Thoracic aorta (tissue), 2 donors: ENCODE data around the gene CRYGA. TPM values are rescaled to one million over a fixed set of nuclear protein-coding genes. Genes with fewer than 3 reads are reported as not detected.

Source experiments
- ATAC-seq: fragments of 150-250 bp; one replicate; pipeline ENCODE4 v1.8.0; 2017; ENCODE audit warnings: low read depth; ENCODE audit not compliant: insufficient number of reproducible peaks, low FRiP score
- DNase-seq: peaks from one replicate; pipeline ENCODE4 v3.0.0-alpha.2; 2020; ENCODE audit warnings: low spot score
- H3K27ac ChIP-seq, 2 donors: fragments of 200-600 bp; sonication (generic); 1 replicate in 1 of 2; 2 replicates in 1 of 2; pipeline ENCODE4 v1.5.1; 2016; ENCODE audit warnings: mild to moderate bottlenecking in 2 of 2, moderate library complexity in 2 of 2
- H3K27me3 ChIP-seq: fragments of 200-600 bp; sonication (generic); replicated peaks from 2 replicates; pipeline ENCODE4 v1.6.0; 2016; ENCODE audit warnings: mild to moderate bottlenecking; ENCODE audit not compliant: insufficient read depth
- H3K36me3 ChIP-seq: fragments of 200-600 bp; sonication (generic); one replicate; pipeline ENCODE4 v1.5.1; 2016
- H3K4me1 ChIP-seq, 2 donors: fragments of 200-600 bp; sonication (generic); 1 replicate in 1 of 2; 2 replicates in 1 of 2; pipeline versions ENCODE4 v1.5.1 to v1.6.0; 2016; ENCODE audit warnings: low read depth in 2 of 2, mild to moderate bottlenecking in 1 of 2; ENCODE audit not compliant: control insufficient read depth in 1 of 2
- H3K4me3 ChIP-seq: fragments of 200-600 bp; sonication (generic); 2 replicates; pipeline ENCODE4 v1.5.1; 2016; ENCODE audit warnings: mild to moderate bottlenecking
- H3K9me3 ChIP-seq: fragments of 200-600 bp; sonication (generic); 2 replicates; pipeline ENCODE4 v1.5.1; 2016
- total RNA-seq, 2 donors: library from RNA; depleted of rRNA; stranded (reverse); fragments of >200 nt; gene quantifications; one replicate each; pipeline versions ENCODE4 v1.1.0 to v1.2.3, GENCODE V29; 2016
- TF ChIP-seq, protein P1 (sequence below): fragments of 200-600 bp; sonication (generic); IDR thresholded peaks from one replicate; pipeline ENCODE4 v1.5.1; 2019; ENCODE audit warnings: antibody characterized with exemption

The CRYGA gene
- total RNA-seq, 2 donors from 2014 or later: not detected

DNA sequence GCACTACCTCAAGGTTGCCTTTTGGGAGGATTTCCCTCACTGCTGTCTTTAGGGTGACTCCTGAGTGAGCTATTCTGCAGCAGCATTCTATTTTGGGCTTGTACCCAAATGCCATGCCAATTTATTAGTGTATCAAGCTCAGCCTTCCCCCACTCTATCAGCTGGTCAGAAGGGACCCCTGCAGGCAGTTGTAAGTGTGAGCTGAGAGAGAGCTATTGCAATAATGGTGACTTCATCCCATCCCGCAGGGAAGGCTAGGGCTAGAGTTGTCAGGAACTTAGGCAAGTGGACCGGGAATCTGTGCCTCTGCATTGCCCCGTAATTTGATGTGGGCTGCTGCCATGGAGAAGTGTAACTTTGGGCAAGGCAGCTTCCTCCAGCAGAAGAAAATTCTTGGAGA lies 15.6 kb downstream of the CRYGA start:
- no peaks in the 10 kb centered on the region for H3K9me3 ChIP-seq
- DNase-seq (no peak), ATAC-seq (no peak)
- H3K27me3 ChIP-seq: no peaks in the 10 kb centered on the region
- no peaks in the 10 kb centered on the region for H3K36me3 ChIP-seq
- TF ChIP-seq, protein P1, sequence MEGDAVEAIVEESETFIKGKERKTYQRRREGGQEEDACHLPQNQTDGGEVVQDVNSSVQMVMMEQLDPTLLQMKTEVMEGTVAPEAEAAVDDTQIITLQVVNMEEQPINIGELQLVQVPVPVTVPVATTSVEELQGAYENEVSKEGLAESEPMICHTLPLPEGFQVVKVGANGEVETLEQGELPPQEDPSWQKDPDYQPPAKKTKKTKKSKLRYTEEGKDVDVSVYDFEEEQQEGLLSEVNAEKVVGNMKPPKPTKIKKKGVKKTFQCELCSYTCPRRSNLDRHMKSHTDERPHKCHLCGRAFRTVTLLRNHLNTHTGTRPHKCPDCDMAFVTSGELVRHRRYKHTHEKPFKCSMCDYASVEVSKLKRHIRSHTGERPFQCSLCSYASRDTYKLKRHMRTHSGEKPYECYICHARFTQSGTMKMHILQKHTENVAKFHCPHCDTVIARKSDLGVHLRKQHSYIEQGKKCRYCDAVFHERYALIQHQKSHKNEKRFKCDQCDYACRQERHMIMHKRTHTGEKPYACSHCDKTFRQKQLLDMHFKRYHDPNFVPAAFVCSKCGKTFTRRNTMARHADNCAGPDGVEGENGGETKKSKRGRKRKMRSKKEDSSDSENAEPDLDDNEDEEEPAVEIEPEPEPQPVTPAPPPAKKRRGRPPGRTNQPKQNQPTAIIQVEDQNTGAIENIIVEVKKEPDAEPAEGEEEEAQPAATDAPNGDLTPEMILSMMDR: no peak
- H3K4me3 ChIP-seq: no peak overlapping the region
- no peaks in the 10 kb centered on the region for H3K4me1 ChIP-seq
- H3K27ac ChIP-seq: no peak overlapping the region

DNA sequence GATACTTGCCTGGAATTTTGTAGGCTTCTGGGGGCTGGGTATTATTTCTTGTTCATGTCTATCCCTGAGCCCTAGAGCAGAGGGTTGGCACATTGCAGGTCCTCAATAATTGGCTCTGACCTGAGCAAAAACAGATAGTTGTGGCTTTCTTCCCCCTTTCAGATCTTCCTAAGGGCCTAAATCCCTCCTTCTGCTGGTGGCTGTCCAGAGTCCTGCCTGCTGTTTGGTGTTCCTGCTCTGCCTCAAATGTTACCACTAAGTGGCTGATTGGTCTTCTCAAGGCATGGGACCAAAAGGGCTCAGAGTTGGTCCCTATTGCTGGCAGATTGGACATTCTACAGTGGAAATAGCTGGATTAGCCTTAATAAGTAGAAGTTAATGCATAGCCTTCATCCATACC lies 16.4 kb downstream of the CRYGA start:
- Histone ChIP-seq H3K4me1 (no peaks in the 10 kb centered on the region), H3K36me3 (no peaks in the 10 kb centered on the region), H3K9me3 (no peaks in the 10 kb centered on the region), H3K27me3 (no peaks in the 10 kb centered on the region), H3K27ac (no peak overlapping the region), H3K4me3 (no peak overlapping the region)
- no peak for ATAC-seq
- TF ChIP-seq, protein P1: no peak
- no peak for DNase-seq

DNA sequence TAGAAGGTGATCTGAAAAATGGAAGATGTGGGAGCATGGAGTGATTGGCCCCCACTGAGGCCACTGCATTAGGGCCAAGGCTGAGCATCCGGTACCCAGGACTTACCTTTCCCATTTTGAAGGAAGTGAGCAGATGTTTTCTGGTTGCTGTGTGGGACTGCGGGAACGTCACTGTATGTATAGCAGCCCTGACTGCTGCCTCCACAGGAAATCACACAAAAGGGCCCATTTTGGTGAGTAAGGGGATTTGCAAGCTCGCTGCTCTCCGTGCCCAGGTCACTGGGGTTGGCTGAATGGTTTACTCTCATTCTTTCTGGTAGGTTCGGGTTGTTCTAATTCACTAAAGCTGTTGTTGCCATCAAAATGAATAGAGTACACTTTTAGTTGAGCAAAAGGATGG lies 17.4 kb downstream of the CRYGA start, which contains the start of gene CRYGB:
TSS of gene CRYGB (minus strand) at position 153 of the 400 bp plus-strand sequence. CDS start at position 115, 38 bp downstream.
- TF ChIP-seq, protein P1: no peak
- DNase-seq (no peak), ATAC-seq (no peak)
- no peaks in the 10 kb centered on the region for H3K9me3 ChIP-seq
- H3K36me3 ChIP-seq: no peaks in the 10 kb centered on the region
- no peak within 1 kb of the TSS for H3K4me3 ChIP-seq
- H3K27ac ChIP-seq: no peak within 1 kb of the TSS
- H3K4me1 ChIP-seq: no peaks in the 10 kb centered on the region
- no peaks in the 10 kb centered on the region for H3K27me3 ChIP-seq

DNA sequence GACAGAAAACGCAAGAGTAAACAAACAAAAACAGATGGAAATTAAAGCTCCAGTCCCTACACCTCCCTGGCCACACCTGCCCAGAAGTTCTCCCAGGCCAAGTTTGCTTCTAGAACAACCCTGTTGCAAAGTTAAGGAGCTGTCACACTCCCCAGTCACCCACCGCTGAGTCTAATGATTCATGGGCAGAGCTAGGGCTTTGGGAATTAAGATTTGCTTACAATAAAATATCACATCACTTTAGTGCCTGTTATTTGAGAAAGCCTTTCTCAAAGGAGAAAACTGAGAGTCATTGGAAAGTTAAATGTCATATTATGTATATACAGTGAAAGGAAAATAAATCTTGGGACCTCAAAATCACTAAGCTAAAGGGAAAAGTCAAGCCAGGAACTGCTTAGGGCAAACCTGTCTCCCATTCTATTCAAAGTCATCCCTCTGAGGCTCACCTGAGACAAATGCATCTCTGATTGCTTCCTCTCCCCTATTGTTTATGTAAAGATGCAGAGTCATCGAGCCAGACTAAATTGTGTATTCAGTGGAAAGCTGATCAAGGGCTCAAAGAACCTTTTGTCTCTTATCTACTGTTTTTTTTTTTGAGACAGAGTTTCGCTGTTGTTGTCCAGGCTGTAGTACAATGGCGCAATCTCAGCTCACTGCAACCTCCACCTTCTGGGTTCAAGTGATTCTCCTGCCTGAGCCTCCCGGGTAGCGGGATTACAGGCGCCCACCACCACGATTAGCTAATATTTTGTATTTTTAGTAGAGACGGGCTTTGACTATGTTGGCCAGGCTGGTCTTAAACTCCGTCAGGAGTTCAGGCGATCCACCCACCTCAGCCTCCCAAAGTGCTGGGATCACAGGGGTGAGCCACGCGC lies 20.2 kb downstream of the CRYGA start:
- Histone ChIP-seq H3K4me1 (no peaks in the 10 kb centered on the region), H3K27me3 (no peaks in the 10 kb centered on the region), H3K9me3 (no peaks in the 10 kb centered on the region), H3K27ac (no peak overlapping the region), H3K4me3 (no peak overlapping the region), H3K36me3 (no peaks in the 10 kb centered on the region)
- TF ChIP-seq, protein P1: no peak
- DNase-seq: no peak
- no peak for ATAC-seq

DNA sequence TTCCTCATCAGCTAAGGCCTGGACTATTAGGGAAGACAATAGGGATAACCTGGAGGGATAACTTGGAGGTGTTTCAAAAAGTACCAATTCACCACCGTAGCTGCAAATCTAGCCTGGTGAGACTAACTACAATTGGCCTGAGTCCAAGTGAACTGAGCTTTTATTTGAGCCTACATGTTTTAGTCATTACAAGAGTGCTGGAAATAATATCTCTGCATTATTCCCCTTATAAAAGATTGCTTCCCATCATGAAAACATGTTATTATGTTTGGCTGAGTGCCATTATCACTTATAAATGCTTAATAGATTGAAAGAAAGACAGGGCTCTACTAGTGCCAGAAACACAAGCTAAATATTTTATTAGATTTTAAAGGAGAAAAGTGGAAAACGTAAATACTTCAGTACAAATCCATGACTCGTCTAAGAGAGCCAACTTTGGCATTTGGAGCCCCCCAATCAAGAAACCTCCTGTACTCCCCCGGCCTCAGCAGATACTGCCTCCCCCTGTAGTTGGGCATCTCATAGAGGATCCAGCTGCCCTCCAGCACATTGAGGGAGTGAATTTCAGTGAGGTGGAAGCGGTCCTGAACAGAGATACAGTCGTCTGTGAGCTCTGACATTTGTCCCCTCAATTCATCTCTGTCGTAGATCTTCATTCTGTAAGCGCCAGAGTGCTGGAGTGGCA lies 21.0 kb downstream of the CRYGA start:
- TF ChIP-seq, protein P1: no peak
- no peak for ATAC-seq
- Histone ChIP-seq H3K9me3 (no peaks in the 10 kb centered on the region), H3K27me3 (no peaks in the 10 kb centered on the region), H3K27ac (no peak overlapping the region), H3K36me3 (no peaks in the 10 kb centered on the region), H3K4me3 (no peak overlapping the region), H3K4me1 (no peaks in the 10 kb centered on the region)
- DNase-seq: no peak
